Measurements from ENCODE around the gene PCGF2.

- TF ChIP-seq TCF4 (CRISPR knock-in tag; IDR thresholded peaks at IDR 0.05; ENCODE audit: borderline replicate concordance) (no peak), ESRRG (CRISPR knock-in tag; IDR thresholded peaks at IDR 0.05) (no peak), ZNF70 (CRISPR knock-in tag; IDR thresholded peaks at IDR 0.05) (no peak), ZFP30 (CRISPR knock-in tag; IDR thresholded peaks at IDR 0.05) (no peak), ZFP3 (CRISPR knock-in tag; IDR thresholded peaks at IDR 0.05) (no peak), ARNTL (CRISPR knock-in tag; IDR thresholded peaks at IDR 0.05; ENCODE audit: borderline replicate concordance, low read depth) (no peak), TSHZ2 (CRISPR knock-in tag; IDR thresholded peaks at IDR 0.05) (no peak), SNAI2 (CRISPR knock-in tag; IDR thresholded peaks at IDR 0.05) (no peak), PATZ1 (CRISPR knock-in tag; IDR thresholded peaks at IDR 0.05; ENCODE audit: borderline replicate concordance) (no peak), POU6F1 (CRISPR knock-in tag; IDR thresholded peaks at IDR 0.05; ENCODE audit: borderline replicate concordance, low read depth) (no peak)
Measured at GRCh38 chr17:38733982-38734973, 13.9 kb downstream of the PCGF2 start.

All from SK-N-SH treated with all-trans-retinoic acid at 6 μM for 48 hours (cell line).